Type B pancreatic cell (in vitro differentiated cells): ENCODE results near the gene MAGI1. TPM values are rescaled to one million over a fixed set of nuclear protein-coding genes. Genes with fewer than 3 reads are reported as not detected.

Experiments used
- DNase-seq: peaks from one replicate; pipeline ENCODE4 v3.0.0; 2021; ENCODE audit warnings: mixed read lengths; ENCODE audit not compliant: unreplicated experiment; ENCODE audit errors: extremely low spot score
- H3K27ac Mint-ChIP-seq: 2 replicates; pipeline ENCODE4 v1.8.0; 2021; ENCODE audit warnings: mild to moderate bottlenecking, mixed read lengths
- H3K27me3 Mint-ChIP-seq: 2 replicates; pipeline ENCODE4 v1.8.0; 2021; ENCODE audit warnings: mixed read lengths
- H3K36me3 Mint-ChIP-seq: 2 replicates; pipeline ENCODE4 v1.8.0; 2021; ENCODE audit warnings: mixed read lengths
- H3K4me1 Mint-ChIP-seq: one replicate; pipeline ENCODE4 v1.8.0; 2021; ENCODE audit warnings: mixed read lengths; ENCODE audit not compliant: unreplicated experiment
- H3K4me3 Mint-ChIP-seq: 2 replicates; pipeline ENCODE4 v1.8.0; 2021; ENCODE audit warnings: mild to moderate bottlenecking, mixed read lengths
- H3K9me3 Mint-ChIP-seq: 2 replicates; pipeline ENCODE4 v1.8.0; 2021; ENCODE audit warnings: mixed read lengths
- total RNA-seq: library from RNA; stranded (reverse); gene quantifications from 2 replicates; pipeline ENCODE4 v1.2.1, GENCODE V29; 2021; ENCODE audit warnings: low replicate concordance
- TF ChIP-seq, protein P1 (sequence below): fragments of 200-600 bp; sonication (generic); conservative IDR thresholded peaks from 2 replicates; pipeline ENCODE4 v1.5.0; 2021; ENCODE audit warnings: antibody characterized with exemption, mild to moderate bottlenecking

Gene MAGI1
- total RNA-seq, 1 donor from 2014 or later: 53.1 TPM

DNA sequence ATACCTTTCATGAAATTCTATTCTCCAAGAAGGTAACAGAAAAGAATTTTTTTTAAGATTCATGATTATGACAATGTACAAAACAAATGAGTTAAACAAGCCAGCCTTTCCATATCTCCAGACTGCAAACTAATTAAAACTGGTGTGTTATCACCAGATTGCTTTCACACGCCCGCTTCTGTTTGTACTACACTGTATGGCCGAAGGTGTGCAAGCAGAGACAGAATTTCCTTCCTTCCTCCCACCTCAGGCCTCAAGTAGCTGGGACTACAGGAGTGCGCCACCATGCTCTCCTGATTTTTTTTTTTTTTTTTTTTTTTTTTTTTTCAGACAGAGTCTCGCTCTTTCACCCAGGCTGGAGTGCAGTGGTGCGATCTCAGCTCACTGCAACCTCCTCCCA is 400.4 kb downstream of the MAGI1 start:
- TF ChIP-seq, protein P1, sequence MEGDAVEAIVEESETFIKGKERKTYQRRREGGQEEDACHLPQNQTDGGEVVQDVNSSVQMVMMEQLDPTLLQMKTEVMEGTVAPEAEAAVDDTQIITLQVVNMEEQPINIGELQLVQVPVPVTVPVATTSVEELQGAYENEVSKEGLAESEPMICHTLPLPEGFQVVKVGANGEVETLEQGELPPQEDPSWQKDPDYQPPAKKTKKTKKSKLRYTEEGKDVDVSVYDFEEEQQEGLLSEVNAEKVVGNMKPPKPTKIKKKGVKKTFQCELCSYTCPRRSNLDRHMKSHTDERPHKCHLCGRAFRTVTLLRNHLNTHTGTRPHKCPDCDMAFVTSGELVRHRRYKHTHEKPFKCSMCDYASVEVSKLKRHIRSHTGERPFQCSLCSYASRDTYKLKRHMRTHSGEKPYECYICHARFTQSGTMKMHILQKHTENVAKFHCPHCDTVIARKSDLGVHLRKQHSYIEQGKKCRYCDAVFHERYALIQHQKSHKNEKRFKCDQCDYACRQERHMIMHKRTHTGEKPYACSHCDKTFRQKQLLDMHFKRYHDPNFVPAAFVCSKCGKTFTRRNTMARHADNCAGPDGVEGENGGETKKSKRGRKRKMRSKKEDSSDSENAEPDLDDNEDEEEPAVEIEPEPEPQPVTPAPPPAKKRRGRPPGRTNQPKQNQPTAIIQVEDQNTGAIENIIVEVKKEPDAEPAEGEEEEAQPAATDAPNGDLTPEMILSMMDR: no peak
- DNase-seq: no peak
- no peak overlapping the region for H3K27ac Mint-ChIP-seq
- H3K36me3 Mint-ChIP-seq: peaks cover 3% of the 10 kb centered on the region
- peaks cover 3% of the 10 kb centered on the region for H3K9me3 Mint-ChIP-seq
- H3K27me3 Mint-ChIP-seq: no peaks in the 10 kb centered on the region
- peaks cover 39% of the 10 kb centered on the region for H3K4me1 Mint-ChIP-seq
- H3K4me3 Mint-ChIP-seq: no peak overlapping the region

DNA sequence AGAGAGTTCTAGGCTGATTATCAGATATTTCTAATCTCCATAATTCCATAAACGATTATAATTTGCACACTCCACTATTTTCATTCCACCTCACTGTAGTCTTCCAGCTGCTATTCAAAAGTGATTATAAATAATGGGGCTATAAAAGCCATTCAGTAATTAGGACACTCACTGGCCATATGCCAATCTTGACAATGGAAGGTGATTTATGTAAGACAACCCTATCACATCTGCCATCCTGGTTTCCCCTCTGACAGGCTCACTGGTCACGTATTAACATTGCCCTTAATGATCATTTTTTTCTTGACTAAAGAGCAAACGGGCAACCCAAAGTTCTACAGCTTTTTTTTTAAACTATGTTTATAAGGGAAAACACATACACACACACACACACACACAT is 402.4 kb downstream of the MAGI1 start:
- H3K4me1 Mint-ChIP-seq: peaks cover 34% of the 10 kb centered on the region
- no peak overlapping the region for H3K4me3 Mint-ChIP-seq
- H3K36me3 Mint-ChIP-seq: peaks cover 3% of the 10 kb centered on the region
- no peak for DNase-seq
- TF ChIP-seq, protein P1: no peak
- no peaks in the 10 kb centered on the region for H3K27me3 Mint-ChIP-seq
- H3K9me3 Mint-ChIP-seq: peaks cover 3% of the 10 kb centered on the region
- H3K27ac Mint-ChIP-seq: no peak overlapping the region

DNA sequence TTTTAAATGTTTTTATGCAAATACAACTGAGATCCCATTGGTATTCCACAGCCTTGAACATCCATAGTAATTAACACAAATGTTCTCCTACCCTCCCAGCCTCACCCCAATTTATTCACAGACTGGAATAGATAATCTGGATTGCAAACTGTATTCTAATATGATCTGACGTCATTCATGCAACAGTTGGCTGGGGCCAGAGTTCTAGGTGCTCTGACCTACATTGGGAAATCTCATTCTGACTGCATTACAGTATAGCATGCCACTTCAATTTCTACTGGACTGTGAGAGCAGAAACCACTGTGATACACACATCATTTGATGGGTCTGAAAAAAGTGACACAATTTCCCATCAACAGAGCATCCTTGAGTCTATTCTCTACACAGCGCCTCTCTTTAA is 403.1 kb downstream of the MAGI1 start:
- peaks cover 3% of the 10 kb centered on the region for H3K9me3 Mint-ChIP-seq
- H3K4me3 Mint-ChIP-seq: no peak overlapping the region
- no peak for DNase-seq
- H3K4me1 Mint-ChIP-seq: peaks cover 32% of the 10 kb centered on the region
- peaks cover 3% of the 10 kb centered on the region for H3K36me3 Mint-ChIP-seq
- no peak overlapping the region for H3K27ac Mint-ChIP-seq
- no peaks in the 10 kb centered on the region for H3K27me3 Mint-ChIP-seq
- TF ChIP-seq, protein P1: no peak

DNA sequence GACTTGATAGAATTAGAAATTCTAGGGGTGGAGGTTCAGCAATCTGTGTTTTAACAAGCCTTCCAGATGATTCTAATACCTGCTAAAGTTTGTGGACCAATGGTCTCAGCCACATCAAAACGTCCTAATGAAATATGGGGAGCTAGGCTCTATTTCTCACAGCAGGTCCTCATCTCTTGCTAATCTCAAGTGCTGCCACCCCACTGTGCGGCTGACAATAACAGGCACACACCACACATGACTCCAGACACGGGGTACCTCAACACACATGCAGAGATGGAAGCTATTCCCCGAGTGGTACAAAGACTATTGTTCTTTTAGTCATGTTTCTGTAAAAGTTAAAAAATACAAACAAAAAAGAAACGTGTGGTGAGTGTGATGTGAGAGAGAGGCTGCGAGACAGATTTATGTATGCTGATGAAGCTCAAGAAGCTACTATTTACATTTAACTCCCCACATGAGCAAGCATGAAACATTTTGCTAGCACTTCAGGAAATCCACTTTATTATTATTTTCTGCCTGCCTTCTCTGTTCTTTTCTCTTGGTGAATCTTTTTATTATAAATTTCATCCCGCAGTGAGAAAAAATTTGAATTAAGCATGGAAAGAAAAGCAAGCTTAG is 405.6 kb downstream of the MAGI1 start:
- Mint-ChIP-seq H3K27me3 (no peaks in the 10 kb centered on the region), H3K36me3 (peaks cover 6% of the 10 kb centered on the region)
- TF ChIP-seq, protein P1: no peak

DNA sequence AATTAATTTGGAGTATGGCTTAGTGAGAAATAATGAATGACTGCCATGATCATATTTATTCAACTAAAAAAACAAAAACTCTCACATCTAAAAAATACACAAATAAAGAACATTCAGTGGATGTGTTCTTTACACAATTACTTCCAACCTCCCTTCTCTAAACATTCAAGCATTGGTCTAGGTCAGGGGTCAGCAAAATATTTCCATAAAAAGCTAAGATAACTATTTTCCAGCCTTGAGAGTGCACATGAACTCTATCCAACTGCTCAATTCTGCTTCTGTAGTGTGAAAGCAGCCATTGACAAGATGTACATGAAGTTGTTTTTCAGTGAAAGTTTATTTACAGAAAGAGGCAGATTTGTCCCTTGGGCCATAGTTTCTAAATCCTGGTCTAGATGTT is 406.3 kb downstream of the MAGI1 start:
- Mint-ChIP-seq H3K4me3 (no peak overlapping the region), H3K27ac (no peak overlapping the region), H3K4me1 (peaks cover 23% of the 10 kb centered on the region), H3K36me3 (peaks cover 8% of the 10 kb centered on the region), H3K9me3 (no peaks in the 10 kb centered on the region), H3K27me3 (no peaks in the 10 kb centered on the region)
- TF ChIP-seq, protein P1: no peak
- no peak for DNase-seq

More for the DNA sequence above, 405.6 kb downstream of the MAGI1 start:
- Mint-ChIP-seq H3K27ac (no peak overlapping the region), H3K4me3 (no peak overlapping the region), H3K9me3 (no peaks in the 10 kb centered on the region), H3K4me1 (peaks cover 23% of the 10 kb centered on the region)
- DNase-seq: no peak
